GM18520 (cell line): ENCODE measurements around the gene EFCAB5.
A peak's percentile ranks its signal among the peaks of the same experiment; 100 is the strongest.
"Not testable (repeated sequence)": the region's sequence is repeated elsewhere in the genome, so short reads cannot be mapped to it uniquely, and the experiment has no call there.

Experiments used
- ATAC-seq: cut with Tn5 transposase; IDR thresholded peaks from one replicate; pipeline ENCODE4 v1.9.1; 2021; ENCODE audit not compliant: unreplicated experiment

The EFCAB5 gene

DNA sequence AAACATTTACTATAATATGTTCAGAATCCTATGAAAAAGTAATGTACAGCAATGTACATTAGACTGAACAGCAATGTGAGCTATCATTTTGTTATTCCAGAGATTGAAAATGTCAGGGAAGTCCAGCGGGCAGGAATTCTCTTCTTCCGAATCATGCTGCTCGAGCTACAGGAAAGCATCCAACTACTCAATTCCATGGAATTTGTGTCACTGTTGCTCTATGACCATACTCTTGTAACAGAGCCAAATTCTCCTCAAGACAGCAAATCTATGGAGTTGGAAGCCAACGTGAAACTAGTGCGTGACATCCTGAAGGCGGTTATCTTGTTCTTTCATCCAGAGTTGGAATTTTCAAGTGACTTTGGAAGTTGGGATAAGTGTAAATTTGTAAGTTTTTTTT lies 150.3 kb downstream of the EFCAB5 start:
- no peak for ATAC-seq

DNA sequence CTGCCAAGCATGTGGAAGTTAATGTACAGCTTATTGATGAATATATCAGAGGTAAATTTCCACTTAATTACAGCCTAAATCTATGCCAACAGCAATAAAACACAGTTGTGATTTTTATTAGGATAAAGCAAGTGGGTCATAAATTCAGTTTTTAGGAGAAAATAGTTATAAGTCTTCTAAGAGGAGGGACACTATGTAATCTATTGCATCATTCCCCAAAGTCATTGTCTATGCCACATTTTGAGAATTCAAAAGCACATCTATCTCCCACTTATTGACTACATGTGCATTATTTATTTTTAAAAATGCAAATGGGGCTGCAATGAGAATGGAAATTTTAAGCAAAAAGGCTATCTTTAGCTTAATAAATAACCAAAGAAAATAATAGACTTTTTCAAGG lies 151.5 kb downstream of the EFCAB5 start:
- no peak for ATAC-seq

- no peak for ATAC-seq
Measured at GRCh38 chr17:30093463-30094147, 152.2 kb downstream of the EFCAB5 start.

GRCh38 chr17:30095507-30096244 lies 154.2 kb downstream of the EFCAB5 start:
- ATAC-seq: no peak

DNA sequence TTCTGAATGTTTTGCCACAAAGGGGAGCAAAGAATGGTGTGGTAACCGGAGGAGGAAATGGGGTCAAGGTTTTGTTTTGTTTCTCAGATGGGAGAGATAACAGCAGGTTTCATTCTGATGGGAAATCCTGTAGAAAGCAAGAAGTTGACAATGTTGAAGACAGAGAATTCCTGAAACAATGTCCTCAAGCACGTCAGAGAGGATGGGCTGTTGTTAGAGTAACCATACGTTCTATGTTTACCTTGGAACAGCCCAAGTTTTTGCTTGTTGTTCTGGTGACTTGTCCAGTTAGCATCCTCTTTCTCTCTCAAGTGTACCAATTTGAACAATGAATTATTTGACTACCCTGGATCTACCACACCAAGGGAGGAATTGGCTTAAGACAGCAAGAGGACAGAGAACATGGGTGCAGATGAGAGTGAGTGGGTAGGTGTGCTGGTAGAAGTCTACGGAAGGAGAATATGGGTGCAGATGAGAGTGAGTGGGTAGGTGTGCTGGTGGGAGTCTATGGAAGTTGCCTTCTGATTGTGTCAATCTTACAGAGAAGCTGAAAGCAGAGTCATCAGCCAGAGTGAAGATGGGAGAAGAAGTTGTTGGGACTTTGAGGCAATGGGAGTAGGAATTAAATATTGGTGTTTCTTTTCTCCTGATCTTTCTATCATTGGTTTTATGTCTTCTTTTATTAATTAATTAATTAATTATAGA lies 160.4 kb downstream of the EFCAB5 start:
- ATAC-seq: no peak

GRCh38 chr17:30103921-30104320 lies 162.5 kb downstream of the EFCAB5 start:
- no peak for ATAC-seq

GRCh38 chr17:30104575-30105339 lies 163.3 kb downstream of the EFCAB5 start:
- no peak for ATAC-seq

DNA sequence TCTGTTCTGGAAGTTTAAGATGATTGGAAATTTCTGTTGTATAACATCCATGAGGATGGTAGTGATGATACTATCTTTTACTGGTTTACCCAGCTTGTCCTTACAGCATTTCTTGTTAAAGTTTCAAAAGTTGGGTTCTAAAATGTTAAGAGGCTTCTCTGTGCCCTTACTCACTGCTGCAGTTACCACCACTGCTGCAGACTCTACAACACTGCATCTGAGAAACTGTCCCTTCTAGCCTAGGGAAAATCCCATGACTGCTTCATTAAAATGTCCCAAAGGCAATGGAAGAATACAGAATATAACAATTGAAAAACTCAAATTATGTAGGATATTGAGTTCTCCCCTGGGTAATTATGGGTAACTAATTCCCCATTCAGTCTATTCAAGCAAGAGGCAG lies 171.4 kb downstream of the EFCAB5 start:
- ATAC-seq: peak; percentile 32

DNA sequence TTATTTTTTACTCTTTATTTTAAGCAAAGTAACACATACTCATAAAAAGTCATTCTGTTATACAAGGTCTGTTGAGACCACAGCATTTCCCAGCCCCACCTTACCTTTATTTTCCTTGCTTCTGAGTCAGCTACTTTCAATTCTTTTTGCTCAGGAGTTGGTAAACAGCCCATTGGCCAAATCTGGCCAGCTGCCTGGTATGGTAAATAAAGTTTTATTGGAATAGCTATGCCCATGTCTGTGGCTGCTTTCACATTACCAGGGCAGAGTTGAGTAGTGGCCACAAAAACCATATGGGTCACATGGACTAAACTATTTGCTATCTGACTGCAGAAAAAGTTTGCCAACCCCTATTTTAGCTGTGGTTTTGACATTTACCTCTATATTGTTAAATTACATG lies 171.8 kb downstream of the EFCAB5 start:
- peak; percentile 24 for ATAC-seq

DNA sequence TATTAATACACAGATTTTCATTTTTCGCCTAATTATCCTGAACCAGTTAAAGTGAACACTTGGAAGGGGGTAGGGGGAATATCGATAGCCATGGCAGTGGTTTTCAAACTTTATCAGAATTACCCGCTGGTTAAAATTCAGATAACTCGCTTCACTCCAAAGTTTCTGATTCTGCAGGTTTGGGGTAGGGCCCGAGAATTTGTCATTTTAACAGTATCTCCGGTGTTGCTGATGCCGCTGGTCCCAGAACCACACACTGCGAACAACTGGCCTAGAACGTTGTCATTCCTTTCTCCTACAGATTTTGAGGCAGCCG lies 174.9 kb downstream of the EFCAB5 start:
- ATAC-seq: no peak

GRCh38 chr17:30116661-30117551 lies 175.5 kb downstream of the EFCAB5 start, which contains the start of gene NSRP1:
TSS of gene NSRP1 (plus strand) at chr17:30116816. CDS start at chr17:30116844, 28 bp downstream.
- ATAC-seq: peak; percentile 52

DNA sequence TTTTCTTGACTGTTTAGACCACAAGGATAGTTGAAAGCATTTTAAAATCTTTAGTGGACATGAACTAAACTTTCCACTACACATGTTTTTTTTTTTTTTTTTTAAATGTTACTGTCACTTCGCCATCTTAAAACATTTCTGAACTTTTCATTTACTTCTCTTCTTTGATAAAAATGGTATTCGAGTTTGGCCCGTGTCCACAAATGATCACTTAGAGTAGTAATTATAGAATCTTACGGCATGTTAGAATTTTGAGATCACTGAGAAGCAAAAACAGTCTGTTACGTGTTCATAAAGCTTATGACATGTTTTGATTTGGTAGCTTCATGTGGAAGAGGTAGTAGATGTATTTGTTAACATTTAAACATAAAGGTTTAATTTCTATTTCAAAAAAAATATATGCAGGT lies 176.2 kb downstream of the EFCAB5 start:
- ATAC-seq: no peak

DNA sequence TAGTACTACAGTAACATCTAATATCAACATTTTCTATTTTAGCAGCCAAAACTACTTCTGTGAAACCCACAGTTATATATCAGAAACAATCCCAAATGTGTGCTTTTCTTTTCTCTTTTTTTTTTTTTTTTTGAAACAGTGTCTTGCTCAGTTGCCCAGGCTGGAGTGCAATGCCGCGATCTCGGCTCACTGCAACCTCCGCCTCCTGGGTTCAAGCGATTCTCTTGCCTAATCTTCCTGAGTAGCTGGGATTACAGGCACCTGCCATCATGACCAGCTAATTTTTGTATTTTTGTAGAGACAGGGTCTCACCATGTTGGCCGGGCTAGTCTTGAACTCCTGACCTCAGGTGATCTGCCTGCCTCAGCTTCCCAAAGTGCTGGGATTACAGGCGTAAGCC lies 177.2 kb downstream of the EFCAB5 start:
- ATAC-seq: not testable (repeated sequence)

- ATAC-seq: no peak
Measured at GRCh38 chr17:30124273-30124796, 182.9 kb downstream of the EFCAB5 start.

DNA sequence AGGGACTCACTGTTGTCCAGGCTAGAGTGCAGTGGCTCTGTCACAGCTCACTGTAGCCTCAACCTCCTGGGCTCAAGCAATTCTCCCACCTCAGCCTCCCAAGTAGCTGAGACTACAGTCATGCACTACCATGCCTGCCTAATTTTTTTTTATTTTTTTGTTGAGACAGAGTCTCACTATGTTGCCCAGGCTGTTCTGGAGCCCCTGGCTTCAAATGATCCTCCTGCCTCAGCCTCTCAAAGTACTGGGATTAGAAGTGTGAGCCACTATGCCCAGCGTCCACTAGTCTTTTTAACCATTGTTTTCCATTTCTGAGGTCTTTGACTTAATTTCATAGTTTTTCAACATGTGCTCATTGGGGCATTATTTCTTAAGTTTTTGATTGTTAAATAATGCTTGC lies 188.7 kb downstream of the EFCAB5 start:
- no peak for ATAC-seq

DNA sequence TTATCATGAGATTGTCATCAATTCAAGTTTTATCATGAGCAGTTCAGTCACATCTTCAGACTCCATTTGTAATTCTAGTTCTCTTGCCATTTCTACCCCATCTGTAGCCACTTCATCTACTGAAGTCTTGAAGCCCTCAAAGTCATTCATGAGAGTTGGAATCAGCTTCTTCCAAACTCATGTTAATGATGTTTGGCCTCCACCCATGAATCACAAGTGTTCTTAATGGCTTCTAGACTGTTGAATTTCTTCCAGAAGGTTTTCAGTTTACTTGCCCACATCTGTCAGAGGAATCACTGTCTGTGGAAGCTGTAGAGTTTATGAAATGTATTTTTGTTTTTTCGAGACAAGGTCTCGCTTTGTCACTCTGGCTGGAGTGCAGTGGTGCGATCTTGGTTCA lies 191.2 kb downstream of the EFCAB5 start:
- no peak for ATAC-seq

- ATAC-seq: no peak
Measured at GRCh38 chr17:30133197-30133596, 191.8 kb downstream of the EFCAB5 start.

- no peak for ATAC-seq
Measured at GRCh38 chr17:30134551-30134950, 193.1 kb downstream of the EFCAB5 start.

DNA sequence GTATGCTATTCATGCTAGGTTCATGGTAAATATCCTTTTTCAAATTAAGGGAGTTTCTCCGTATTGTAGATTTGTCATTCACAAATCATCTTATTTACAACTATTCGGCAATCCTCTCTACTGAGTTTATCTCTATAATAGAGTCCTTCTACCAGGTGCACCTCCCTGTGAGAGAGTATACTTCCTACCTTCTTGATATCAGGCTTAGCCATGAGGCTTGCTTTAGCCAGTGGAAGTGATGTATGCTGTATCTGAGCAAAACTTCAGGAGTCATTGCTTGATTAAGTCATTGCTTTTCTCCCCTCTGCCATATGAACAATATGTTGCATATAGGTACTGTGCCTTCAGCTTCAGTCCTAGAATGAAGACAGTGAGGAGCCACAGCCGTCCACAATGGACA lies 195.7 kb downstream of the EFCAB5 start:
- no peak for ATAC-seq

DNA sequence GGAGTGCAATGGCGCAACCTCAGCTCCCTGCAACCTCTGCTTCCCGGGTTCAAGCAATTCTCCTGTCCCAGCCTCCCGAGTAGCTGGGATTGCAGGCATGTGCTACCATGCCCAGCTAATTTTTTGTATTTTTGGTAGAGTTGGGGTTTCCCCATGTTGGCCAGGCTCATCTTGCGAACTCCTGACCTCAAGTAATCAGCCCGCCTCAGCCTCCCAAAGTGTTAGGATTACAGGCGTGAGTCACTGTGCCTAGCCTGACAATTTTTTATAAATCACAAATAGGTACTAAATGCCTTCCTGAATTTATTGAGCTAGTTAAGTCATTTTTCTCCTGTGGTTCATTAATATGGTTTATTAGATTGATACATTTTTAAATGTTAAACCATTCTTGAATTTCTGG lies 206.4 kb downstream of the EFCAB5 start:
- not testable (repeated sequence) for ATAC-seq
